Nephron (organoid): ENCODE results near the gene SLC16A11.
"Not testable (repeated sequence)": the region's sequence is repeated elsewhere in the genome, so short reads cannot be mapped to it uniquely, and the experiment has no call there.

ENCODE experiments used
- H3K27ac Mint-ChIP-seq, 3 experiments: 2 replicates each; pipeline ENCODE4 v1.8.0; 2020; ENCODE audit warnings: mixed read lengths in 3 of 3, mild to moderate bottlenecking in 2 of 3, moderate library complexity in 1 of 3
- H3K27me3 Mint-ChIP-seq: 2 replicates; pipeline ENCODE4 v1.8.0; 2021; ENCODE audit warnings: low read depth, mild to moderate bottlenecking, moderate library complexity, mixed read lengths
- H3K36me3 Mint-ChIP-seq: 2 replicates; pipeline ENCODE4 v1.8.0; 2020; ENCODE audit warnings: low read depth, mixed read lengths
- H3K4me1 Mint-ChIP-seq: 2 replicates; pipeline ENCODE4 v1.8.0; 2020; ENCODE audit warnings: mixed read lengths
- H3K4me3 Mint-ChIP-seq, 3 experiments: 2 replicates each; pipeline ENCODE4 v1.8.0; 2020; ENCODE audit warnings: mild to moderate bottlenecking in 3 of 3, mixed read lengths in 3 of 3, moderate library complexity in 2 of 3
- H3K9me3 Mint-ChIP-seq: 2 replicates; pipeline ENCODE4 v1.8.0; 2020; ENCODE audit warnings: mixed read lengths
- TF ChIP-seq, protein P1 (sequence below), 3 experiments: fragments of 200-600 bp; sonication (generic); IDR thresholded peaks; one replicate each; pipeline ENCODE4 v1.5.0; 2021; ENCODE audit warnings: antibody characterized with exemption in 3 of 3; ENCODE audit not compliant: unreplicated experiment in 3 of 3

The SLC16A11 gene, protein sequence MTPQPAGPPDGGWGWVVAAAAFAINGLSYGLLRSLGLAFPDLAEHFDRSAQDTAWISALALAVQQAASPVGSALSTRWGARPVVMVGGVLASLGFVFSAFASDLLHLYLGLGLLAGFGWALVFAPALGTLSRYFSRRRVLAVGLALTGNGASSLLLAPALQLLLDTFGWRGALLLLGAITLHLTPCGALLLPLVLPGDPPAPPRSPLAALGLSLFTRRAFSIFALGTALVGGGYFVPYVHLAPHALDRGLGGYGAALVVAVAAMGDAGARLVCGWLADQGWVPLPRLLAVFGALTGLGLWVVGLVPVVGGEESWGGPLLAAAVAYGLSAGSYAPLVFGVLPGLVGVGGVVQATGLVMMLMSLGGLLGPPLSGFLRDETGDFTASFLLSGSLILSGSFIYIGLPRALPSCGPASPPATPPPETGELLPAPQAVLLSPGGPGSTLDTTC

DNA sequence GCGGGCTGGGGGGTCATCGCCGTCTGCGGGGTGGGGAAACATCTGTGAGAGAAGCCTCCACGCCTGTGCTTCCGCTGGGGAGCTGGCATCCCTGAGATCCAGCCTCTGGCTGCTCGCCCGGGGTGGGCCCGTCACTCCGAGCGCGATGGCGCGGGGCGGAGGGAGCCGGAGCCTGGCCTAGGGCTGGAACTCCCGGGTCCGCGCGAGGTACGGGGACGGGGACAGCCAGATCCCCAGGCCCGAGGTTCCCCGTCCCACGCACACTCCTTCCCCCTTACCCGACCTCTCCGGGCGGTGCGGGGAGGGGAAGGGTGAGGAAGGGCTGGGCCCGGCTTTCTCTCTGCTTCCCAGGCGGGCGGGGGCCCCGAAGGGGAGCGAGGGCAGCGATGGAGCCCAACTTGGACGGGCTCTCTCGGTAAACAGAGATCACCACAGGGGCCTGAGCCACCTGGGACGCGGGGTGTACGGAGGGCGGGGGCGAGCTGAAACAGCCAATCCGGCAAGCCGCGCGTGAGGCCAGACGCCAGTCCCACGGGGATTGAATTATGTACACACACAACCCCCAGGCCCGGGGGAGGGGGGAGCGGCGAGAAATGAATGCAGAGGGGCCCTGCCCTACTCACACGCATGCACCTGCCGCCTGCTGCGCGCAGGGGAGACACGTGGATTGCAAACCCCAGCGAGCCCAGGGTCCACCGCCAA lies at the start of gene SLC16A11:
TSS of gene SLC16A11 (minus strand) at position 596 of the 702 bp plus-strand sequence. CDS start at position 17, 579 bp downstream.
- no peak within 1 kb of the TSS for H3K27ac Mint-ChIP-seq
- peaks cover 28% of the 10 kb centered on the region for H3K4me1 Mint-ChIP-seq
- H3K36me3 Mint-ChIP-seq: no peaks in the 10 kb centered on the region
- H3K27me3 Mint-ChIP-seq: peaks cover 72% of the 10 kb centered on the region
- TF ChIP-seq, protein P1, sequence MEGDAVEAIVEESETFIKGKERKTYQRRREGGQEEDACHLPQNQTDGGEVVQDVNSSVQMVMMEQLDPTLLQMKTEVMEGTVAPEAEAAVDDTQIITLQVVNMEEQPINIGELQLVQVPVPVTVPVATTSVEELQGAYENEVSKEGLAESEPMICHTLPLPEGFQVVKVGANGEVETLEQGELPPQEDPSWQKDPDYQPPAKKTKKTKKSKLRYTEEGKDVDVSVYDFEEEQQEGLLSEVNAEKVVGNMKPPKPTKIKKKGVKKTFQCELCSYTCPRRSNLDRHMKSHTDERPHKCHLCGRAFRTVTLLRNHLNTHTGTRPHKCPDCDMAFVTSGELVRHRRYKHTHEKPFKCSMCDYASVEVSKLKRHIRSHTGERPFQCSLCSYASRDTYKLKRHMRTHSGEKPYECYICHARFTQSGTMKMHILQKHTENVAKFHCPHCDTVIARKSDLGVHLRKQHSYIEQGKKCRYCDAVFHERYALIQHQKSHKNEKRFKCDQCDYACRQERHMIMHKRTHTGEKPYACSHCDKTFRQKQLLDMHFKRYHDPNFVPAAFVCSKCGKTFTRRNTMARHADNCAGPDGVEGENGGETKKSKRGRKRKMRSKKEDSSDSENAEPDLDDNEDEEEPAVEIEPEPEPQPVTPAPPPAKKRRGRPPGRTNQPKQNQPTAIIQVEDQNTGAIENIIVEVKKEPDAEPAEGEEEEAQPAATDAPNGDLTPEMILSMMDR (IDR thresholded peaks at IDR 0.05; ENCODE audit: unreplicated experiment in 3 of 3): no peak
- H3K4me3 Mint-ChIP-seq: peak within 1 kb of the TSS; percentile 46 to 83 (median 70)
- no peaks in the 10 kb centered on the region for H3K9me3 Mint-ChIP-seq

DNA sequence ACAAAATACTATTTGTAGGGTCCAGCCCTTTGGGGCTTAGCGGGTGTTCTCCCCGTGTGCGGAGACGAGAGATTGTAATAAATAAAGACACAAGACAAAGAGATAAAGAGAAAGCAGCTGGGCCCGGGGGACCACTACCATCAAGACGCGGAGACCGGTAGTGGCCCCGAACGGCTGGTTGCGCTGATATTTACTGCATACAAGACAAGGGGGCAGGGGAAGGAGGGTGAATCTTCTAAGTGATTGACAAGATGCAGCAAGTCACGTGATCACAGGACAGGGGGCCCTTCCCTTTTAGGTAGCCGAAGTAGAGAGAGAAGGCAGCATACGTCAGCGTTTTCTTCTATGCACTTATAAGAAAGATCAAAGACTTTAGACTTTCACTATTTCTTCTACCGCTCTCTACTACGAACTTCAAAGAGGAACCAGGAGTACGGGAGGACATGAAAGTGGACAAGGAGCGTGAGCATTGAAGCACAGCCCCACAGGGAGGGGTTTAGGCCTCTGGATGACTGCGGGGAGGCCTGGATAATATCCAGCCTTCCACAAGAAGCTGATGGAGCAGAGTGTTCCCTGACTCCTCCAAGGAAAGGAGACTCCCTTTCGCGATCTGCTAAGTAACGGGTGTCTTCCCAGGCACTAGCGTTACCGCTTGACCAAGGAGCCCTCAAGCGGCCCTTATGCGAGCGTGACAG lies 47.6 kb upstream of the SLC16A11 start:
- H3K9me3 Mint-ChIP-seq, H3K36me3 Mint-ChIP-seq, H3K4me1 Mint-ChIP-seq, H3K27me3 Mint-ChIP-seq: not testable (repeated sequence)
- Mint-ChIP-seq H3K27ac (peak overlapping the region; percentile 45 to 89 (median 83)), H3K4me3 (peak overlapping the region; percentile 26 to 71 (median 67))

DNA sequence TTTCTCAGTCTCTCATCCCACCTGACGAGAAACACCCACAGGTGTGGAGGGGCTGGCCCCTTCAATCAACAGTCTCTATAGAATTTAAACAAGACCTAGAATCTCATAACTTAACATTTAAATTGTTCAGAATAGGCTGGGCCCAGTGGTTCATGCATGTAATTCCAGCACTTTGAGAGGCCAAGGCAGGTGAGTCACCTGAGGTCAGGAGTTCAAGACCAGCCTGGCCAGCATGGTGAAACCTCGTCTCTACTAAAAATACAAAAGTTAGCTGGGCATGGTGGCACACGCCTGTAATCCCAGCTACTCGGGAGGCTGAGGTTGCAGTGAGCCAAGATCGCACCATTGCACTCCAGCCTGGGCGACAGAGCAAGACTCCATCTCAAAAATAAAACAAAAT lies 45.7 kb upstream of the SLC16A11 start:
- H3K36me3 Mint-ChIP-seq, H3K4me1 Mint-ChIP-seq, H3K9me3 Mint-ChIP-seq, H3K27ac Mint-ChIP-seq, H3K27me3 Mint-ChIP-seq, H3K4me3 Mint-ChIP-seq: not testable (repeated sequence)

DNA sequence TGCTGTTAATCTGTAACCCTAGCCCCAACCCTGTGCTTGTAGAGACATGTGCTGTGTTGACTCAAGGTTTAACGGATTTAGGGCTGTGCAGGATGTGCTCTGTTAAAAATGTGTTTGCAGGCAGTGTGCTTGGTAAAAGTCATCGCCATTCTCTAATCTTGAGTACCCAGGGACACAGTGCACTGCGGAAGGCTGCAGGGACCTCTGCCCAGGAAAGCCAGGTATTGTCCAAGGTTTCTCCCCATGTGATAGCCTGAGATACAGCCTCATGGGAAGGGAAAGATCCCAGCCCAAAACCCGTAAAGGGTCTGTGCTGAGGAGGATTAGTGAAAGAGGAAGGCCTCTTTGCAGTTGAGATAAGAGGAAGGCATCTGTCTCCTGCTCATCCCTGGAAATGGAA lies 44.5 kb upstream of the SLC16A11 start:
- H3K36me3 Mint-ChIP-seq, H3K9me3 Mint-ChIP-seq, H3K27me3 Mint-ChIP-seq: not testable (repeated sequence)

DNA sequence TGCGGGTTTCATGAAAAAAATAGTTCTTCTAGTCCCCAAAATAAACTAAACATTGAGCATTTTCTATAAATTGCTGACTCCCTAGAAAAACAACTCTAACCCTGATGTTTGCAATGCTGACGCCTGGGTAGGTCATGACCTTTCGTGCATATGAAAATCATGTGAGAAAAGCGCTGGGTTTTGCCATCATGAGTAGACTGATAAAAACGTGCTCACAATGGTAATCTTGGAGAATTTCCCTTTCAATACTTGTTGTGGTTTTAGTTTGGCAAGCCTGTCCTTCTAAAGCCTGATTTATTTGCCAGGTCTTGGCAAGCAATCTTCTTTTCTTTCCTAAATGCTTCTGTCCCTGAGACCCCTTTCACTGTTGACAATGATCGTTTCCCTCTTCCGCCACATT lies 40.2 kb upstream of the SLC16A11 start:
- peaks cover 2% of the 10 kb centered on the region for H3K9me3 Mint-ChIP-seq
- peaks cover 7% of the 10 kb centered on the region for H3K4me1 Mint-ChIP-seq
- TF ChIP-seq, protein P1 (IDR thresholded peaks at IDR 0.05; ENCODE audit: unreplicated experiment in 3 of 3): no peak
- H3K36me3 Mint-ChIP-seq: no peaks in the 10 kb centered on the region
- H3K27ac Mint-ChIP-seq: no peak overlapping the region
- no peak overlapping the region for H3K4me3 Mint-ChIP-seq
- peaks cover 4% of the 10 kb centered on the region for H3K27me3 Mint-ChIP-seq

More for the DNA sequence above, 44.5 kb upstream of the SLC16A11 start:
- H3K4me3 Mint-ChIP-seq, H3K4me1 Mint-ChIP-seq: not testable (repeated sequence)
- peak overlapping the region; percentile 1 to 69 (median 8) for H3K27ac Mint-ChIP-seq

DNA sequence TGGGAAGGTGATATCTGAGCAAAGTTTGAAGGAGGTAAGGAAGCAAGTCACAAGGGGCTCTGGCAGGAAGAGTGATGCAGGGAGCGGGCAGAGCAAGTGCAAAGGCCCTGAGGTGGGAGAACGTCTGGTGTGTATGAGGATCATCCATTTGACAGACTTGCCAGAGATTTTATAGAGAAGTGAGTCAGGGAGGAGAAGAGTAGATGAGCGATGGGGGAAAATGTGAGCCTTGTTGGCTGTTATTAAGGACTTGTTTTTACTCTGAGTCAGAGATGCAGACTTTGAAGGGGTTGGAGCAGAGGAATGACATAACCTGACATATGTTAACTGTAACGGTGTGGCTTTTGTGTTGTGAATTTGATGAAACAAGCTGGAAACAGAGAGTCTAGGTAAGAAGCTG lies 39.7 kb upstream of the SLC16A11 start:
- peaks cover 7% of the 10 kb centered on the region for H3K4me1 Mint-ChIP-seq
- H3K4me3 Mint-ChIP-seq: no peak overlapping the region
- peaks cover 2% of the 10 kb centered on the region for H3K9me3 Mint-ChIP-seq
- no peak overlapping the region for H3K27ac Mint-ChIP-seq
- TF ChIP-seq, protein P1 (IDR thresholded peaks at IDR 0.05; ENCODE audit: unreplicated experiment in 3 of 3): no peak
- no peaks in the 10 kb centered on the region for H3K36me3 Mint-ChIP-seq
- peaks cover 8% of the 10 kb centered on the region for H3K27me3 Mint-ChIP-seq

DNA sequence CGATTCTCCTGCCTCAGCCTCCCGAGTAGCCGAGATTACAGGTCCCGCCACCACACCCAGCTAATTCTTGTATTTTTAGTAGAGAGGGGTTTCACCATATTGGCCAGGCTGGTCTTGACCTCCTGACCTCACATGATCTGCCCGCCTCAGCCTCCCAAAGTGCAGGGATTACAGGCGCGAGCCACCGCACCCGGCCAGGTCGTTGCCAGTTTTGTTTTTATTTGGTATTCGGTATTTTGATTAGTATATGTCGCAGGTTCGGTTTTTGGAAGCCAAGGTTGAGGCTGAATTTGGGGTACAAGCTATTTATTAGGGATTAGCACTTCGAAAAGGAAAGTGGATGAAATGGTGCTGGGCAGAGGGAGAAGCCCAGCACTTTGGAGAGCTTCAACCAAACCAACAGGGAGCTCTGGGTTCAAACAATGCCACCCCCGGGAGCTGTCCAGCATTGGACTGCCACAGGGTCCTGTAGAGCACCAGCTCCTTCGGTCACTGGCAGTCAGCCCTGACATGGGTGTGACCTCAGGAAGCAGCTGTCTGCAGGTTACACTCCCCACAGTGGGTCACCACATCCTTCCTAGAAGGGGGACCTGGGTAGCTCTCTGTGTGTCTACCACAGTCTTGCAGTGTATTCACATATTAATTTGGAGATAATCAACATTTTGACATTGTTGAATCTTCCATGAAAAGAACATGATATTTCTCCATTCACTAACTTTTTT lies 37.6 kb upstream of the SLC16A11 start:
- Mint-ChIP-seq H3K4me1 (peaks cover 7% of the 10 kb centered on the region), H3K36me3 (no peaks in the 10 kb centered on the region), H3K4me3 (no peak overlapping the region), H3K27ac (no peak overlapping the region), H3K27me3 (peaks cover 18% of the 10 kb centered on the region), H3K9me3 (peaks cover 2% of the 10 kb centered on the region)
- TF ChIP-seq, protein P1 (IDR thresholded peaks at IDR 0.05; ENCODE audit: unreplicated experiment in 3 of 3): no peak
